BLaER1 treated with 17β-estradiol and CSF1 and Interleukin-3, amounts not matched to agents 10 nM and 100 nM (cell line): ENCODE measurements around the gene NPR3.

Experiments
- H3K27ac ChIP-seq, 11 experiments: shearing (Covaris generic); formaldehyde crosslinking; 2 replicates each; pipeline ENCODE4 v1.8.1; 2022
- H3K27me3 ChIP-seq, 11 experiments: shearing (Covaris generic); formaldehyde crosslinking; 2 replicates each; pipeline ENCODE4 v1.8.1; 2022
- H3K36me3 ChIP-seq, 11 experiments: shearing (Covaris generic); formaldehyde crosslinking; 2 replicates each; pipeline ENCODE4 v1.8.1; 2022
- H3K4me1 ChIP-seq, 10 experiments: shearing (Covaris generic); formaldehyde crosslinking; 2 replicates each; pipeline ENCODE4 v1.8.1; 2022
- H3K4me2 ChIP-seq, 11 experiments: shearing (Covaris generic); formaldehyde crosslinking; 2 replicates each; pipeline ENCODE4 v1.8.1; 2022
- H3K4me3 ChIP-seq, 10 experiments: shearing (Covaris generic); formaldehyde crosslinking; 2 replicates each; pipeline ENCODE4 v1.8.1; 2022
- H3K9ac ChIP-seq, 11 experiments: shearing (Covaris generic); formaldehyde crosslinking; 2 replicates each; pipeline ENCODE4 v1.8.1; 2022
- H3K9me3 ChIP-seq, 11 experiments: shearing (Covaris generic); formaldehyde crosslinking; replicated peaks in 1 of 11; 2 replicates each; pipeline ENCODE4 v1.8.1; 2022
- H4K20me1 ChIP-seq, 11 experiments: shearing (Covaris generic); formaldehyde crosslinking; 2 replicates each; pipeline ENCODE4 v1.8.1; 2022
- Cebpa-rat ChIP-seq, 11 experiments: shearing (Covaris generic); IDR thresholded peaks; 2 replicates each; pipeline ENCODE4 v1.8.1; 2022

NPR3 gene

GRCh38 chr5:32740651-32741050 lies 29.5 kb downstream of the NPR3 start:
- Histone ChIP-seq H3K4me1 (no peaks in the 10 kb centered on the region), H3K9ac (no peak overlapping the region), H3K4me3 (no peak overlapping the region), H3K27ac (no peak overlapping the region), H3K27me3 (no peaks in the 10 kb centered on the region), H3K4me2 (no peak overlapping the region), H3K9me3 (no peaks in the 10 kb centered on the region), H3K36me3 (no peaks in the 10 kb centered on the region), H4K20me1 (no peaks in the 10 kb centered on the region)
- no peak for TF ChIP-seq Cebpa-rat (IDR thresholded peaks at IDR 0.05)

DNA sequence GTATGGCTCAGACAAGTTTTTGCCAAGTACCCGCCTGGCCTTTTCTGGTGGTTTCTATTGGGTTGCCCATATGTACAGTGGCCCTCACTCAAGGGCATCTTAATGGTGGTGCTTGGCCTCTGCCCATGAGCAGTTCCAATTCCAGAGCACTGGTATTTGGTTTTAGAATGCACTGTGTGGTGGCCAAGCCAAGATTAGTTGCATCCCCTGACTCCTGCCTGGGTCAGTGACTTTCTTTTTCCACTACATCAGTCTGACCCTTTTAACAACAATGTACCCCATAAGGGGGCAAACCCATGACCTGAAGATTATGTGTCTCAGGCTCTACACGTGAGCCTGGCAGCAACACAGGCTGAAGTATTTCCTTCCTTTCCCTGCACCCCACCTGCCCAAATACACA lies 34.2 kb downstream of the NPR3 start:
- H3K9me3 ChIP-seq, result peaks cover 4 to 24% (median 17%) of the 10 kb centered on the region in 11 experiments; a peak in 21 of 22 replicates
- H3K4me3 ChIP-seq, result no peak overlapping the region
- H3K4me2 ChIP-seq, result no peak overlapping the region
- no peak for TF ChIP-seq Cebpa-rat (IDR thresholded peaks at IDR 0.05)
- no peaks in the 10 kb centered on the region for H3K4me1 ChIP-seq
- no peaks in the 10 kb centered on the region for H4K20me1 ChIP-seq
- no peak overlapping the region for H3K27ac ChIP-seq
- no peak overlapping the region for H3K9ac ChIP-seq
- no peaks in the 10 kb centered on the region for H3K36me3 ChIP-seq
- H3K27me3 ChIP-seq, result no peaks in the 10 kb centered on the region

DNA sequence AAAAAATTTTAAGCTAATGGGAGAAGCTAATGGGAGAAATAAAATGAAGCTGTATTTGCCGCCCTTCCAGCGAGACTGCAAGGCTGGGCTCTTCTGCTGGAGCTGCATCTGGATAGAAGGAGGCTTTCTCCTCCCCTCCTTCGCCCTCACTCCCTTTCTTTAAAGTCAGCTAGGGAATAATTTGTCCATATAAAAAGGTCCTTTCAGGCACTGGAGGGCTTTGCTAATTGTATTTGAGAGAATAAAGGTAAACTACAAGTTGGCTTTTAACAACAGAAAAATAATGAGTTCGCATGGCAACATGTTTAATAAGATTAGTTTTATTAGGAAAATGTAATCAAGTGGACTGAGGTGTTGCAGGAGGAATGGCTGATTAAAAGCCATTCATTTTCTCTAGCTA lies 41.3 kb downstream of the NPR3 start:
- no peak overlapping the region for H3K9ac ChIP-seq
- H4K20me1 ChIP-seq, result no peaks in the 10 kb centered on the region
- no peak overlapping the region for H3K4me2 ChIP-seq
- H3K27me3 ChIP-seq, result no peaks in the 10 kb centered on the region
- H3K4me3 ChIP-seq, result no peak overlapping the region
- H3K4me1 ChIP-seq, result no peaks in the 10 kb centered on the region
- peaks cover 9 to 33% (median 22%) of the 10 kb centered on the region in 11 experiments; a peak in 21 of 22 replicates for H3K9me3 ChIP-seq
- no peak overlapping the region for H3K27ac ChIP-seq
- no peak for TF ChIP-seq Cebpa-rat (IDR thresholded peaks at IDR 0.05)
- no peaks in the 10 kb centered on the region for H3K36me3 ChIP-seq

DNA sequence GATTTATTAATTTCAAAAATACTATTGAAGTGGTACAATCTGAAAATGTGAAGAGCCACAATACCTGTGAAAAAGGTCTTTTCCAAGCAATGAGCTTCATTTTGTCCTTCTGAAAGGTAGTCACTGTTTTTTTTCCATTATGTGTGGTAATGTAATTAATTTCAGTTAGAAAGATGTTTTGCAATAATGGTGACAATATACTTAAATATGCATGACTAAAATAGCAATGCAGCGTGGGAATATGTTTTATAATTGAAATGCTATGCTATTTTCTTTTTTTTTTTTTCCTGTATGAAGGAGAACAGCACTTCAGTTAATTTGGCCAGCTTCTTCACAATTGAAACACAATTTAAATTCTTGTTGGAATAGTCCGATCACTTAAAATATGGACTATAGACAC lies 41.9 kb downstream of the NPR3 start:
- H4K20me1 ChIP-seq, result no peaks in the 10 kb centered on the region
- H3K4me1 ChIP-seq, result no peaks in the 10 kb centered on the region
- no peak overlapping the region for H3K4me2 ChIP-seq
- H3K9me3 ChIP-seq, result peaks cover 5 to 27% (median 15%) of the 10 kb centered on the region in 11 experiments; a peak in 20 of 22 replicates
- no peak overlapping the region for H3K9ac ChIP-seq
- H3K27ac ChIP-seq, result no peak overlapping the region
- H3K4me3 ChIP-seq, result no peak overlapping the region
- no peak for TF ChIP-seq Cebpa-rat (IDR thresholded peaks at IDR 0.05)
- no peaks in the 10 kb centered on the region for H3K36me3 ChIP-seq
- no peaks in the 10 kb centered on the region for H3K27me3 ChIP-seq

- H3K4me1 ChIP-seq, result no peaks in the 10 kb centered on the region
- no peaks in the 10 kb centered on the region for H3K27me3 ChIP-seq
- no peak overlapping the region for H3K4me3 ChIP-seq
- no peak overlapping the region for H3K9ac ChIP-seq
- no peak overlapping the region for H3K4me2 ChIP-seq
- TF ChIP-seq Cebpa-rat (IDR thresholded peaks at IDR 0.05), result no peak
- H3K27ac ChIP-seq, result no peak overlapping the region
- H3K9me3 ChIP-seq, result peaks cover 5 to 20% (median 10%) of the 10 kb centered on the region in 11 experiments; a peak in 10 of 22 replicates
- H3K36me3 ChIP-seq, result no peaks in the 10 kb centered on the region
- no peaks in the 10 kb centered on the region for H4K20me1 ChIP-seq
These were observed 42.6 kb downstream of the NPR3 start for GRCh38 chr5:32753765-32754164.

DNA sequence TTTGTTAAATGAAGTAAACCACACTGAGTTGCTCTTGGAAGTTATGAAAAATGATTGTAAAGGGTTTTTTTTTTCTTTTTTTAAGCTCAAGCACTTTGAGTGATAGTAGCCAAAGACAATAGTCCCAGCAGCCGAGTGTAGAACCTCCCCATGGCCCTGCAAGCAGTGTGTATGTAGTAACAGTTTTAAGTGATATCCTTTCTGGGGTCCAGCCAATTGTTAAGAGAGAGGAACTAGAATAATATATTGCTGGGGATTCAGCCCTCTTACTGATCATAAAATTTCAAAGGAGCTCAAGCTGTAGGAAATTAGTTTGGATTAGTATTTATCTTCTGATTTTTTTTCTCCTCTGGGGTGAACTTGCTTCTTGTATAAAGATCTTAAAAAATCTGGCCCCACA lies 43.2 kb downstream of the NPR3 start:
- Histone ChIP-seq H3K27ac (no peak overlapping the region), H3K4me2 (no peak overlapping the region), H3K9ac (no peak overlapping the region), H3K4me3 (no peak overlapping the region), H3K4me1 (no peaks in the 10 kb centered on the region), H4K20me1 (no peaks in the 10 kb centered on the region), H3K27me3 (no peaks in the 10 kb centered on the region), H3K9me3 (peaks cover 5 to 19% (median 10%) of the 10 kb centered on the region in 11 experiments; a peak in 8 of 22 replicates), H3K36me3 (no peaks in the 10 kb centered on the region)
- no peak for TF ChIP-seq Cebpa-rat (IDR thresholded peaks at IDR 0.05)

GRCh38 chr5:32760091-32760509 lies 49.0 kb downstream of the NPR3 start:
- Histone ChIP-seq H4K20me1 (no peaks in the 10 kb centered on the region), H3K4me3 (no peak overlapping the region), H3K9ac (no peak overlapping the region), H3K4me2 (no peak overlapping the region), H3K9me3 (peaks cover 0 to 22% (median 15%) of the 10 kb centered on the region in 11 experiments; a peak in 15 of 22 replicates), H3K27me3 (no peaks in the 10 kb centered on the region), H3K27ac (no peak overlapping the region), H3K36me3 (no peaks in the 10 kb centered on the region), H3K4me1 (no peaks in the 10 kb centered on the region)
- no peak for TF ChIP-seq Cebpa-rat (IDR thresholded peaks at IDR 0.05)

- no peak for TF ChIP-seq Cebpa-rat (IDR thresholded peaks at IDR 0.05)
- H3K9ac ChIP-seq, result no peak overlapping the region
- H3K4me2 ChIP-seq, result no peak overlapping the region
- H3K27me3 ChIP-seq, result no peaks in the 10 kb centered on the region
- H3K9me3 ChIP-seq, result peaks cover 0 to 13% (median 6%) of the 10 kb centered on the region in 11 experiments; a peak in 14 of 22 replicates
- no peaks in the 10 kb centered on the region for H3K4me1 ChIP-seq
- no peaks in the 10 kb centered on the region for H3K36me3 ChIP-seq
- H3K27ac ChIP-seq, result no peak overlapping the region
- no peak overlapping the region for H3K4me3 ChIP-seq
- H4K20me1 ChIP-seq, result no peaks in the 10 kb centered on the region
These were observed 54.1 kb downstream of the NPR3 start for GRCh38 chr5:32765266-32765665.

DNA sequence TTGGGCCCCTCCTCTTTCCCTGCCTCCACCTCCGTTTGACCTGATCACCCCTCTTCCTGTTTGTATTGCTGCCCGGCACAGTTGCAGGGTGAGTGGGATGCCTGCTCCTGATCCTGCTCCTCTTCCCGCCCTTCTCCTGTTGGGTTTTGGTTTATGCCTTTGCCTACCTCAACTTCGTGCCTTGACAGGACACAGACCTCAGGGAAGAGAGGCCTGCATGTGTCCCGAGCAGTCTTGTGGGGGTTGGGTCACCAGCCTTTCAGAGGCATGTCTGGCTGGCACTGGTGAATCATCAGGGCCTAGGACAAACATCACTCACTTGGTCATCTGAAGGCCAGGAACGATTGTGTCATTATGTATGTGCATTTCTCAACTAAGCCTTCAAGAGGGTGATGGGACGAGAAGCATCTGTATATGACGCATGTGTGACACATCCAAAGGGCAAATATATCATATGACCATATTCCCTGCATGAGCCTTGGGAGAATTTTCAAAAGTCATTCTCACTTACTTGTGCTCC lies 56.9 kb downstream of the NPR3 start:
- H3K4me3 ChIP-seq, result no peak overlapping the region
- no peak overlapping the region for H3K27ac ChIP-seq
- H3K9me3 ChIP-seq, result peaks cover 0 to 12% (median 5%) of the 10 kb centered on the region in 11 experiments; a peak in 15 of 22 replicates
- TF ChIP-seq Cebpa-rat (IDR thresholded peaks at IDR 0.05), result no peak
- H3K9ac ChIP-seq, result no peak overlapping the region
- H3K27me3 ChIP-seq, result no peaks in the 10 kb centered on the region
- H3K4me2 ChIP-seq, result no peak overlapping the region
- H3K4me1 ChIP-seq, result no peaks in the 10 kb centered on the region
- no peaks in the 10 kb centered on the region for H4K20me1 ChIP-seq
- H3K36me3 ChIP-seq, result no peaks in the 10 kb centered on the region

GRCh38 chr5:32769711-32770110 lies 58.6 kb downstream of the NPR3 start:
- Histone ChIP-seq H3K4me2 (no peak overlapping the region), H3K27ac (no peak overlapping the region), H3K9me3 (no peaks in the 10 kb centered on the region; a peak in 1 of 22 replicates), H3K36me3 (no peaks in the 10 kb centered on the region), H3K4me1 (no peaks in the 10 kb centered on the region), H3K9ac (no peak overlapping the region), H3K4me3 (no peak overlapping the region), H4K20me1 (no peaks in the 10 kb centered on the region), H3K27me3 (no peaks in the 10 kb centered on the region)
- no peak for TF ChIP-seq Cebpa-rat (IDR thresholded peaks at IDR 0.05)
